Pancreas (tissue), 10 donors: ENCODE data around the gene MCTP1. TPM values are rescaled to one million over a fixed set of nuclear protein-coding genes. Genes with fewer than 3 reads are reported as not detected.

Experiments
- ATAC-seq, 4 donors: fragments of 200-7000 bp; cut with Tn5 transposase; one replicate each; pipeline versions ENCODE4 v1.8.0 to v1.9.1; 2020; ENCODE audit warnings: mild to moderate bottlenecking in 4 of 4, moderate library complexity in 4 of 4
- DNase-seq, 6 donors: peaks; one replicate each; pipeline ENCODE4 v3.0.0-alpha.2; 2020
- FAIRE-seq: peaks from 2 replicates; lab custom pipeline; 2012; peaks lifted over from hg19 to GRCh38; lab: Jason Lieb, UNC
- H3K27ac ChIP-seq, 4 donors: fragments of 200-600 bp; sonication (generic); 1 replicate in 3 of 4; 2 replicates in 1 of 4; pipeline versions ENCODE4 v1.5.0 to v1.8.0; 2020
- H3K27me3 ChIP-seq, 4 donors: fragments of 200-600 bp; one replicate each; pipeline ENCODE4 v1.8.0; 2021
- H3K36me3 ChIP-seq, 3 donors: fragments of 200-600 bp; sonication (generic) in 1 of 3; one replicate each; pipeline versions ENCODE4 v1.5.0 to v1.8.0; 2020 to 2021
- H3K4me1 ChIP-seq, 3 donors: fragments of 200-600 bp; one replicate each; pipeline ENCODE4 v1.8.0; 2021
- H3K4me3 ChIP-seq, 4 donors: fragments of 200-600 bp; sonication (generic) in 2 of 4; one replicate each; pipeline versions ENCODE4 v1.5.0 to v1.8.0; 2020 to 2021
- H3K9me3 ChIP-seq, 4 donors: fragments of 200-600 bp; one replicate each; pipeline ENCODE4 v1.8.0; 2021
- CTCF ChIP-seq, 4 donors: fragments of 200-600 bp; sonication (generic) in 3 of 4; IDR thresholded peaks; one replicate each; pipeline versions ENCODE4 v1.5.0 to v1.8.0; 2021; ENCODE audit warnings: antibody characterized with exemption in 4 of 4
- WGBS, 2 donors: extraction: QIAGEN DNeasy Blood & Tissue Kit; methylation state at CpG; one replicate each; pipeline ENCODE4 v1.1.7; 2013; 5-methylcytosine and 5-hydroxymethylcytosine counted together
- intact Hi-C, 3 donors: fragments of 100-400 bp; cut with DNase I; formaldehyde crosslinking; loops; one replicate each; pipeline versions ENCODE4 v1.11.1 to v1.14.2; 2022
- polyA plus RNA-seq, 2 donors: library from polyadenylated mRNA; stranded (reverse); fragments of 200-250 nt; gene quantifications; one replicate each; pipeline ENCODE4 v1.2.3, GENCODE V29; 2013
- total RNA-seq, 6 donors: library from RNA; stranded (reverse); fragmentation: NEBNext Ultra II Directional in 4 of 6; extraction: Animal tissue kit (Norgen Biotek cat#: 25700) in 4 of 6; gene quantifications; one replicate each; pipeline versions ENCODE4 v1.2.1 to v1.2.4, GENCODE V29; 2021 to 2023
- donor health status: healthy with polysubstance abuse.
- donor health status: DM: no; HTN: no; CAD: no; lungs with moderate emphysema.
- donor health status: DM: no; HTN: no; CAD: no.
- donor health status: control.
- donor health status: control.
- donor health status: Bipolar disorder and iron deficiency.
- donor health status: DM: yes; HTN: yes; CAD: no.
- donor health status: DM: no; HTN: no; CAD: no.
- donor health status: DM: no; HTN: no; CAD: no.
- donor health status: DM: yes; HTN: yes; CAD: no.

Gene MCTP1
- total and polyA plus RNA-seq, 8 donors, result 0.80 to 8.1 (median 2.2) TPM

GRCh38 chr5:95241635-95242034, 43.3 kb downstream of the MCTP1 start:
- H3K9me3 ChIP-seq, result no peaks in the 10 kb centered on the region
- no peak overlapping the region for H3K4me3 ChIP-seq
- H3K36me3 ChIP-seq, result no peaks in the 10 kb centered on the region
- no peak overlapping the region for H3K27ac ChIP-seq
- H3K27me3 ChIP-seq, result no peaks in the 10 kb centered on the region
- WGBS, 2 donors, result 61 to 78% methylated on average over 3 of the region's 3 CpGs
- intact Hi-C loops, result no loop called here
- DNase-seq (no peak), ATAC-seq (no peak), FAIRE-seq (no peak)
- H3K4me1 ChIP-seq, result no peaks in the 10 kb centered on the region
- TF ChIP-seq CTCF (IDR thresholded peaks at IDR 0.05), result no peak

- Histone ChIP-seq H3K9me3 (no peaks in the 10 kb centered on the region), H3K4me1 (no peaks in the 10 kb centered on the region), H3K36me3 (no peaks in the 10 kb centered on the region), H3K4me3 (no peak overlapping the region), H3K27me3 (no peaks in the 10 kb centered on the region), H3K27ac (no peak overlapping the region)
- FAIRE-seq (no peak), ATAC-seq (no peak), DNase-seq (no peak)
- no peak for TF ChIP-seq CTCF (IDR thresholded peaks at IDR 0.05)
- intact Hi-C loops, result no loop called here
Measured at GRCh38 chr5:95241161-95241560, 43.7 kb downstream of the MCTP1 start.

- FAIRE-seq, result no peak
- no peak for DNase-seq
- intact Hi-C loops, result no loop called here
- no peak for TF ChIP-seq CTCF (IDR thresholded peaks at IDR 0.05)
- 51 to 60% methylated on average over 10 of the region's 10 CpGs for WGBS, 2 donors
- H3K27ac ChIP-seq, result no peak overlapping the region
- no peaks in the 10 kb centered on the region for H3K9me3 ChIP-seq
- no peak overlapping the region for H3K4me3 ChIP-seq
- H3K27me3 ChIP-seq, result no peaks in the 10 kb centered on the region
- no peaks in the 10 kb centered on the region for H3K4me1 ChIP-seq
- no peak for ATAC-seq
- H3K36me3 ChIP-seq, result no peaks in the 10 kb centered on the region
Measured at GRCh38 chr5:95238560-95239325, 46.2 kb downstream of the MCTP1 start.

GRCh38 chr5:95237324-95237723, 47.6 kb downstream of the MCTP1 start:
- Histone ChIP-seq H3K36me3 (no peaks in the 10 kb centered on the region), H3K27ac (no peak overlapping the region), H3K9me3 (no peaks in the 10 kb centered on the region), H3K27me3 (no peaks in the 10 kb centered on the region), H3K4me1 (no peaks in the 10 kb centered on the region), H3K4me3 (no peak overlapping the region)
- 52 to 62% methylated on average over 5 of the region's 5 CpGs for WGBS, 2 donors
- FAIRE-seq (no peak), ATAC-seq (no peak), DNase-seq (no peak)
- intact Hi-C loops, result no loop called here
- TF ChIP-seq CTCF (IDR thresholded peaks at IDR 0.05), result no peak

- H3K27ac ChIP-seq, result no peak overlapping the region
- DNase-seq (no peak), FAIRE-seq (no peak), ATAC-seq (no peak)
- intact Hi-C loops, result no loop called here
- no peaks in the 10 kb centered on the region for H3K36me3 ChIP-seq
- 62 to 83% methylated on average over 1 of the region's 1 CpG for WGBS, 2 donors
- no peaks in the 10 kb centered on the region for H3K9me3 ChIP-seq
- no peaks in the 10 kb centered on the region for H3K4me1 ChIP-seq
- H3K27me3 ChIP-seq, result no peaks in the 10 kb centered on the region
- TF ChIP-seq CTCF (IDR thresholded peaks at IDR 0.05), result no peak
- no peak overlapping the region for H3K4me3 ChIP-seq
Measured at GRCh38 chr5:95235439-95235982, 49.4 kb downstream of the MCTP1 start.
